Astrocyte (in vitro differentiated cells and primary cell): Measurements from ENCODE around the gene SPINK6. TPM values are rescaled to one million over a fixed set of nuclear protein-coding genes. Genes with fewer than 3 reads are reported as not detected.

Experiments
- DNase-seq: peaks from one replicate; pipeline ENCODE4 v3.0.0-alpha.2; 2010; ENCODE audit warnings: low read depth
- FAIRE-seq: peaks from 2 replicates; lab custom pipeline; 2011; peaks lifted over from hg19 to GRCh38; lab: Jason Lieb, UNC
- H2AFZ ChIP-seq: 2 replicates; pipeline ENCODE4 v1.6.0; 2012; ENCODE audit warnings: low read depth, low read length, inconsistent platforms
- H3K27ac ChIP-seq: 2 replicates; pipeline ENCODE4 v1.5.1; 2011; ENCODE audit warnings: low read depth, low read length, inconsistent platforms
- H3K27me3 ChIP-seq: 2 replicates; pipeline ENCODE4 v1.6.0; 2011; ENCODE audit warnings: low read length, inconsistent platforms; ENCODE audit not compliant: insufficient read depth
- H3K36me3 ChIP-seq: 2 replicates; pipeline ENCODE4 v1.5.1; 2011; ENCODE audit warnings: low read length, inconsistent platforms; ENCODE audit not compliant: insufficient read depth
- H3K4me1 ChIP-seq: 2 replicates; pipeline ENCODE4 v1.5.1; 2011; ENCODE audit warnings: low read length, inconsistent platforms; ENCODE audit not compliant: insufficient read depth
- H3K4me2 ChIP-seq: 2 replicates; pipeline ENCODE4 v1.6.0; 2012; ENCODE audit warnings: low read length, inconsistent platforms
- H3K4me3 ChIP-seq: 2 replicates; pipeline ENCODE4 v1.5.1; 2011; ENCODE audit warnings: low read depth, mild to moderate bottlenecking, low read length, inconsistent platforms; ENCODE audit not compliant: insufficient read depth
- H3K79me2 ChIP-seq: 2 replicates; pipeline ENCODE4 v1.6.0; 2012; ENCODE audit warnings: mild to moderate bottlenecking, low read length, inconsistent platforms; ENCODE audit not compliant: insufficient read depth
- H3K9ac ChIP-seq: 2 replicates; pipeline ENCODE4 v1.6.0; 2012; ENCODE audit warnings: mild to moderate bottlenecking, low read length, inconsistent platforms
- H3K9me3 ChIP-seq: 2 replicates; pipeline ENCODE4 v1.5.1; 2012; ENCODE audit warnings: low read depth, mild to moderate bottlenecking, low read length, inconsistent platforms; ENCODE audit not compliant: insufficient read depth
- H4K20me1 ChIP-seq: 2 replicates; pipeline ENCODE4 v1.6.0; 2012; ENCODE audit warnings: low read length, inconsistent platforms; ENCODE audit not compliant: insufficient read depth
- H3K27ac Mint-ChIP-seq: one replicate; pipeline ENCODE4 v1.8.0; 2021; ENCODE audit warnings: mild to moderate bottlenecking, mixed read lengths; ENCODE audit not compliant: unreplicated experiment
- H3K27me3 Mint-ChIP-seq: one replicate; pipeline ENCODE4 v1.8.0; 2021; ENCODE audit warnings: low read depth, mixed read lengths; ENCODE audit not compliant: unreplicated experiment
- H3K36me3 Mint-ChIP-seq: one replicate; pipeline ENCODE4 v1.8.0; 2021; ENCODE audit warnings: low read depth, mixed read lengths; ENCODE audit not compliant: unreplicated experiment
- H3K4me1 Mint-ChIP-seq: one replicate; pipeline ENCODE4 v1.8.0; 2021; ENCODE audit warnings: low read depth, mixed read lengths; ENCODE audit not compliant: unreplicated experiment
- H3K4me3 Mint-ChIP-seq: one replicate; pipeline ENCODE4 v1.8.0; 2021; ENCODE audit warnings: mild to moderate bottlenecking, moderate library complexity, mixed read lengths; ENCODE audit not compliant: unreplicated experiment
- H3K9me3 Mint-ChIP-seq: one replicate; pipeline ENCODE4 v1.8.0; 2021; ENCODE audit warnings: mild to moderate bottlenecking, mixed read lengths; ENCODE audit not compliant: unreplicated experiment
- CTCF ChIP-seq: IDR thresholded peaks from 2 replicates; pipeline ENCODE4 v1.5.1; 2011; ENCODE audit warnings: low read depth, mild to moderate bottlenecking, inconsistent platforms, low read length, moderate library complexity; ENCODE audit not compliant: insufficient read depth
- EZH2 ChIP-seq: IDR thresholded peaks from 2 replicates; pipeline ENCODE4 v1.6.1; 2012; ENCODE audit warnings: mild to moderate bottlenecking, low read length, inconsistent platforms; ENCODE audit not compliant: insufficient read depth
- total RNA-seq: library from RNA; stranded (reverse); gene quantifications from 2 replicates; pipeline ENCODE4 v1.2.1, GENCODE V29; 2021

SPINK6 gene
- total RNA-seq, 1 donor from 2014 or later = not detected

DNA sequence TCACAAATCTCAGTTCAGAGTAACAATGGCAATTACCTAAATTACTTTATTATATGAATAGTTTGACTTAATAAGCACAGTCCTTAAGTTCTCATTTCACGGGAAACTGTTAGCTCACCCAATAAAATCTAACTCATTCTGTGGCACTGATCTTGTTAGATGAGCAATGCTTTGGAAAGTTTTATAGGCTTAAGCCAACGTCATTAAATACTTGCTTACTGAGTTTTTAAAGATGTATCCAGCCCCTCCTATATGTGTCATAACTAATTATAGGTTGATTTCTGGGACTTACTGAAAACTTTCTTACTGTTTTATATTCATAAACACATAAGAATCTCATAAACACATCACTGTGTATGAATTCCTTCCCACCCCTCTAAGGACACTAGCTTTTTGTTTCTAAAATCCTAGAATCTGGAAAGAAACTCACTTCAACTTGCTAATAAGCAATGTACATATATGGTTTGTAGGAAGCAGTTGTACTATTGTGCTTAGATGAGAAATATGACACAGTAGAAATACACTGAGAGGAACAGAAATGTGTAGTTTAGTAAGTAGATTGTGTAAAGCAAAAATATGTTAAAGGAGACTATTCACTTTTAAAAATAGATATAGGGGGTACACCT lies 21.4 kb downstream of the SPINK6 start:
- DNase-seq = no peak
- no peaks in the 10 kb centered on the region for H3K4me1 ChIP-seq
- no peak for TF ChIP-seq CTCF
- no peak for TF ChIP-seq EZH2
- Mint-ChIP-seq H3K4me3 (no peak overlapping the region), H3K9me3 (no peaks in the 10 kb centered on the region), H3K4me1 (no peaks in the 10 kb centered on the region), H3K27me3 (peaks cover 2% of the 10 kb centered on the region), H3K27ac (no peak overlapping the region), H3K36me3 (no peaks in the 10 kb centered on the region)
- no peak overlapping the region for H3K4me3 ChIP-seq
- H3K27me3 ChIP-seq = no peaks in the 10 kb centered on the region
- no peak for FAIRE-seq
- no peaks in the 10 kb centered on the region for H3K79me2 ChIP-seq
- no peak overlapping the region for H3K9ac ChIP-seq
- H3K4me2 ChIP-seq = no peak overlapping the region
- no peaks in the 10 kb centered on the region for H3K36me3 ChIP-seq
- no peaks in the 10 kb centered on the region for H4K20me1 ChIP-seq
- no peaks in the 10 kb centered on the region for H3K9me3 ChIP-seq
- no peak overlapping the region for H2AFZ ChIP-seq
- no peak overlapping the region for H3K27ac ChIP-seq

- Mint-ChIP-seq H3K4me1 (no peaks in the 10 kb centered on the region), H3K27me3 (peaks cover 2% of the 10 kb centered on the region), H3K27ac (no peak overlapping the region), H3K9me3 (no peaks in the 10 kb centered on the region), H3K4me3 (no peak overlapping the region), H3K36me3 (no peaks in the 10 kb centered on the region)
- Histone ChIP-seq H3K27ac (no peak overlapping the region), H2AFZ (no peak overlapping the region), H3K27me3 (no peaks in the 10 kb centered on the region), H3K79me2 (no peaks in the 10 kb centered on the region), H3K4me2 (no peak overlapping the region), H3K4me3 (no peak overlapping the region), H3K4me1 (no peaks in the 10 kb centered on the region), H3K9me3 (no peaks in the 10 kb centered on the region), H4K20me1 (no peaks in the 10 kb centered on the region), H3K36me3 (no peaks in the 10 kb centered on the region), H3K9ac (no peak overlapping the region)
- TF ChIP-seq EZH2 (no peak), CTCF (no peak)
- no peak for FAIRE-seq
- no peak for DNase-seq
Measured at GRCh38 chr5:148228392-148228984, 25.6 kb downstream of the SPINK6 start.

GRCh38 chr5:148229840-148230239 lies 27.0 kb downstream of the SPINK6 start:
- no peaks in the 10 kb centered on the region for H3K36me3 ChIP-seq
- FAIRE-seq (no peak), DNase-seq (no peak)
- H3K79me2 ChIP-seq = no peaks in the 10 kb centered on the region
- no peak overlapping the region for H3K27ac Mint-ChIP-seq
- H4K20me1 ChIP-seq = no peaks in the 10 kb centered on the region
- H3K4me3 ChIP-seq = no peak overlapping the region
- no peaks in the 10 kb centered on the region for H3K9me3 ChIP-seq
- H3K4me1 Mint-ChIP-seq = no peaks in the 10 kb centered on the region
- H3K9me3 Mint-ChIP-seq = no peaks in the 10 kb centered on the region
- H3K27ac ChIP-seq = no peak overlapping the region
- H3K36me3 Mint-ChIP-seq = no peaks in the 10 kb centered on the region
- no peak overlapping the region for H2AFZ ChIP-seq
- H3K9ac ChIP-seq = no peak overlapping the region
- H3K27me3 Mint-ChIP-seq = peaks cover 2% of the 10 kb centered on the region
- no peak overlapping the region for H3K4me3 Mint-ChIP-seq
- H3K27me3 ChIP-seq = no peaks in the 10 kb centered on the region
- no peaks in the 10 kb centered on the region for H3K4me1 ChIP-seq
- no peak overlapping the region for H3K4me2 ChIP-seq
- TF ChIP-seq EZH2 (no peak), CTCF (no peak)
